NCI-H128 (cell line): ENCODE results near the gene ATP1A3.
"Not testable (repeated sequence)": the region's sequence is repeated elsewhere in the genome, so short reads cannot be mapped to it uniquely, and the experiment has no call there.

Source experiments
- DNase-seq: peaks from one replicate; lab custom pipeline; 2025; ENCODE audit not compliant: unreplicated experiment; lab: John Stamatoyannopoulos, UW

Gene ATP1A3

GRCh38 chr19:42012747-42013146 is 18.7 kb upstream of the ATP1A3 start:
- not testable (repeated sequence) for DNase-seq

GRCh38 chr19:42010245-42011126 is 16.5 kb upstream of the ATP1A3 start:
- DNase-seq: no peak

GRCh38 chr19:42006569-42006968 is 12.5 kb upstream of the ATP1A3 start:
- no peak for DNase-seq

- DNase-seq: no peak
Measured at GRCh38 chr19:42005504-42005903, 11.5 kb upstream of the ATP1A3 start.

GRCh38 chr19:42003506-42004294 is 9.7 kb upstream of the ATP1A3 start:
- no peak for DNase-seq

GRCh38 chr19:41999878-42000208 is 5.8 kb upstream of the ATP1A3 start:
- no peak for DNase-seq

GRCh38 chr19:41999071-41999877 is 5.2 kb upstream of the ATP1A3 start:
- DNase-seq: no peak

- DNase-seq: peak; percentile 53
Measured at GRCh38 chr19:41998246-41999020, 4.4 kb upstream of the ATP1A3 start.

- DNase-seq: no peak
Measured at GRCh38 chr19:41997851-41998229, 3.8 kb upstream of the ATP1A3 start.

GRCh38 chr19:41997121-41997850 is 3.3 kb upstream of the ATP1A3 start:
- DNase-seq: no peak

- no peak for DNase-seq
Measured at GRCh38 chr19:41995959-41996797, 2.1 kb upstream of the ATP1A3 start.

- no peak for DNase-seq
Measured at GRCh38 chr19:41994994-41995958, 1.2 kb upstream of the ATP1A3 start.

- DNase-seq: no peak
Measured at GRCh38 chr19:41994521-41994971, 516 bp upstream of the ATP1A3 start.

GRCh38 chr19:41991925-41992569 is 2.0 kb downstream of the ATP1A3 start:
- DNase-seq: not testable (repeated sequence)

- no peak for DNase-seq
Measured at GRCh38 chr19:41991025-41991424, 3.0 kb downstream of the ATP1A3 start.

GRCh38 chr19:41990615-41991014 is 3.4 kb downstream of the ATP1A3 start:
- DNase-seq: no peak

- DNase-seq: no peak
Measured at GRCh38 chr19:41990028-41990427, 4.0 kb downstream of the ATP1A3 start.
